NT2/D1 (cell line): Measurements from ENCODE around the gene NEO1.

Experiments
- SUZ12 ChIP-seq: IDR thresholded peaks from 2 replicates; pipeline ENCODE4 v1.6.1; 2011; ENCODE audit not compliant: insufficient read length, insufficient read depth; ENCODE audit errors: extremely low read depth
- YY1 ChIP-seq: IDR thresholded peaks from 2 replicates; pipeline ENCODE4 v1.6.1; 2011; ENCODE audit not compliant: insufficient read length, insufficient read depth
- ZNF274 ChIP-seq: IDR thresholded peaks from 2 replicates; pipeline ENCODE4 v1.6.1; 2011; ENCODE audit warnings: mild to moderate bottlenecking, low read depth, low read length

- TF ChIP-seq ZNF274 (no peak), SUZ12 (no peak), YY1 (no peak)
These were observed 143.8 kb downstream of the NEO1 start for GRCh38 chr15:73196113-73196512.
